ENCODE measurements around the gene NT5C2. TPM values are rescaled to one million over a fixed set of nuclear protein-coding genes. Genes with fewer than 3 reads are reported as not detected.

Gene NT5C2
- total RNA-seq, 4 donors from 2014 or later: 39.6 to 86.5 (median 50.7) TPM

- Histone ChIP-seq H3K36me3 (peaks cover 0 to 34% (median 0%) of the 10 kb centered on the region in 3 donors), H3K4me3 (no peak overlapping the region), H3K4me1 (no peaks in the 10 kb centered on the region), H3K27me3 (no peaks in the 10 kb centered on the region), H3K27ac (no peak overlapping the region), H3K9me3 (no peaks in the 10 kb centered on the region)
- TF ChIP-seq, protein P1, sequence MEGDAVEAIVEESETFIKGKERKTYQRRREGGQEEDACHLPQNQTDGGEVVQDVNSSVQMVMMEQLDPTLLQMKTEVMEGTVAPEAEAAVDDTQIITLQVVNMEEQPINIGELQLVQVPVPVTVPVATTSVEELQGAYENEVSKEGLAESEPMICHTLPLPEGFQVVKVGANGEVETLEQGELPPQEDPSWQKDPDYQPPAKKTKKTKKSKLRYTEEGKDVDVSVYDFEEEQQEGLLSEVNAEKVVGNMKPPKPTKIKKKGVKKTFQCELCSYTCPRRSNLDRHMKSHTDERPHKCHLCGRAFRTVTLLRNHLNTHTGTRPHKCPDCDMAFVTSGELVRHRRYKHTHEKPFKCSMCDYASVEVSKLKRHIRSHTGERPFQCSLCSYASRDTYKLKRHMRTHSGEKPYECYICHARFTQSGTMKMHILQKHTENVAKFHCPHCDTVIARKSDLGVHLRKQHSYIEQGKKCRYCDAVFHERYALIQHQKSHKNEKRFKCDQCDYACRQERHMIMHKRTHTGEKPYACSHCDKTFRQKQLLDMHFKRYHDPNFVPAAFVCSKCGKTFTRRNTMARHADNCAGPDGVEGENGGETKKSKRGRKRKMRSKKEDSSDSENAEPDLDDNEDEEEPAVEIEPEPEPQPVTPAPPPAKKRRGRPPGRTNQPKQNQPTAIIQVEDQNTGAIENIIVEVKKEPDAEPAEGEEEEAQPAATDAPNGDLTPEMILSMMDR (IDR thresholded peaks at IDR 0.05): no peak
- no peak for DNase-seq
These were observed 114.0 kb downstream of the NT5C2 start for GRCh38 chr10:103079100-103079499.

DNA sequence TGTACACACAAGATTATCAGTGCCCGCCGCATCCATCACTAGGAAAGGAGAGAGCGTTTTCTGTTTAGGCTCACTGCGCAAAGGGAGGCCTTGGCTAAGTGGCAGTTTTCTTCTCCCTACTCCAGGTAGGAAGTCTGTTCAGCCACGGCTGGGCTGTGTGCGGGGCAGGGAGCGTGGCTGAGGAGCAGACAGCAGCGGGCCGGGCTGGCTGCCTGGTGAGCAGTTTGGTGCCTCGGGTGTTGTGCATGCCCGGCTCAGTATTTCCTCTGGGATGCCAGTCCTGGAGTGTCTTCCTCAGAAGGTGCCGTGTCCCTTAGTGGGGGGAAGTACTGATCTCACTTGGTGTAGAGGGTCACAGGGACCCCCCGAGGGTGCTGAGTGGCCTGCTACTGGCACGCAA lies 114.4 kb downstream of the NT5C2 start:
- no peaks in the 10 kb centered on the region for H3K27me3 ChIP-seq
- no peak overlapping the region for H3K27ac ChIP-seq
- no peak overlapping the region for H3K4me3 ChIP-seq
- no peak for DNase-seq
- H3K36me3 ChIP-seq: peaks cover 0 to 31% (median 0%) of the 10 kb centered on the region in 3 donors
- H3K9me3 ChIP-seq: no peaks in the 10 kb centered on the region
- no peak for TF ChIP-seq POLR2A (IDR thresholded peaks at IDR 0.05)
- TF ChIP-seq, protein P1 (IDR thresholded peaks at IDR 0.05): no peak
- no peaks in the 10 kb centered on the region for H3K4me1 ChIP-seq

DNA sequence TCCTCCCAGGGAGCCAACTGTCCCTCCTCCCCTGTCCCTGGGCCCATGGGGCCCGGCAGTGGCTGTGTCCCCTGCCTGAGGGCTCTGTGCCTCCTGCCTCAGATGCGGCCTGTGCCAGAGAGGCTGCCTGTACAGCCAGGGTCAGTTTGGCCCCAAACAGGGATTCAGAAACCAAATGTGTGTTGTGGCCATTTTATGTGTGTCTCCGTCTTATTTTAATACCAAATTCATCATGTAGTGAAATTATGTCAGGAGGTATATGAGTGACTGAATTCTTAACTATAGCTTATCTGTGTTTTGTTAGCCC lies 114.8 kb downstream of the NT5C2 start:
- Histone ChIP-seq H3K27ac (no peak overlapping the region), H3K36me3 (peaks cover 0 to 29% (median 0%) of the 10 kb centered on the region in 3 donors)
- no peak for TF ChIP-seq POLR2A (IDR thresholded peaks at IDR 0.05)
- TF ChIP-seq, protein P1 (IDR thresholded peaks at IDR 0.05): no peak

DNA sequence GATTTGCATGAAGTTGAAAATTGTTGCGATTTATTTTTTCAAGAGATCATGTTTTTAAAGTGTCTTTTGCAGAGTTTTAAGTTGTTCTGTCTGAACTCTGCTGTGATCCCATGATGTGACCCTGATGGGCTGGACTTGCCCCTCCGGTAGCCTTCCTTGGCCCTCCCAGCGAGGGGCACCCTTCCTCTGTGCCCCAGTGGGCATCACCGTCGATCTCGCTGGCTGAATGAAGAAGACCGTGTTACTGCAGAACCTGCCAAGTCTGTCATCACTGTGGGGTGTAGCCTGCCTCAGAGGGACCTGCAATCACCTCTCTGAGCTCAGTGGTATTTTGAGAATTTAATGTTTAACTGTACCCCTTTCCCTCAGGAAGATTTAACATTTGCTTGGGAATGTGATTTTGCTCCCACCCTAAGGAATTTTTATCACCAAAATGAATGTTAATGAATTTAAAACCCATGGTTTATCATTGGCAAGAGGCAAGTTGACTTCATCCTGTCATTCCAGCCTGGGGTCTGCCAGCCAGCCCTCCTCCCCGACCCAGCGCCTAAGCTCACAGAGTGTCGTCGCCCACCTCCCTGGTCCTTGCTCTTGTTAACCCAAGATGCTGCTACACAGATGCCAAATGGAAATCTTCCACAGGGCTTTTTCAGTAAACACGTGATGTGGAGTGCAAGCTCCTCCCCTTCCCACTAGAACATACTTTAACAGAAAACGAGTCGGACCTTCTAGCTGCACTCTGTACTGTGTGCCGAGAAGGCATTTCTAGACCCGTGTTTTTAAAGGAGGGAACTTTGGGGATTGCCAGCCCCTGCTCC lies 115.4 kb downstream of the NT5C2 start:
- no peak for DNase-seq
- Histone ChIP-seq H3K4me3 (no peak overlapping the region), H3K36me3 (peaks cover 0 to 29% (median 0%) of the 10 kb centered on the region in 3 donors), H3K27ac (no peak overlapping the region), H3K4me1 (no peaks in the 10 kb centered on the region), H3K9me3 (no peaks in the 10 kb centered on the region), H3K27me3 (no peaks in the 10 kb centered on the region)
- no peak for TF ChIP-seq POLR2A (IDR thresholded peaks at IDR 0.05)
- TF ChIP-seq, protein P1 (IDR thresholded peaks at IDR 0.05): no peak

More for the DNA sequence above, 114.8 kb downstream of the NT5C2 start:
- Histone ChIP-seq H3K9me3 (no peaks in the 10 kb centered on the region), H3K27me3 (no peaks in the 10 kb centered on the region), H3K4me1 (no peaks in the 10 kb centered on the region), H3K4me3 (no peak overlapping the region)
- no peak for DNase-seq

DNA sequence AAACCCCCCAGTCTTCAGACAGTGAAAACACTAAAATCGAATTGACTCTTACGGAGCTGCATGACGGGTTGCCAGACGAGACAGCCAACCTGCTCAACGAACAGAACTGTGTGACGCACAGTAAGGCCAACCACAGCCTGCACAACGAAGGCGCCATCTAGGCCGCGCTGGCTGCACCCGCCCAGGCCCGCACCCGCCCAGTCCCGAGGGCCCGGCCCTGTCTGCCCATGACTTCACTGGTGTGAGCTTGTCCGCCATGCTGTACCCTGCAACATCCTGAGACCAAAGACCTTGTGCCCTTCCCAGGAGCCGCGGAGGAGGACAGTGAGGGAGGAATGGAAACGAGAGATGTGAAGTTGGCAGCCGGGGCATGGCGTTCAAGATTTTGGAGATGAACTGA lies 116.1 kb downstream of the NT5C2 start:
- peaks cover 0 to 29% (median 0%) of the 10 kb centered on the region in 3 donors for H3K36me3 ChIP-seq
- no peak overlapping the region for H3K4me3 ChIP-seq
- TF ChIP-seq POLR2A (IDR thresholded peaks at IDR 0.05): no peak
- TF ChIP-seq, protein P1 (IDR thresholded peaks at IDR 0.05): no peak
- H3K27ac ChIP-seq: no peak overlapping the region
- H3K27me3 ChIP-seq: no peaks in the 10 kb centered on the region
- DNase-seq: no peak
- no peaks in the 10 kb centered on the region for H3K9me3 ChIP-seq
- H3K4me1 ChIP-seq: no peaks in the 10 kb centered on the region
